Lower leg skin (tissue), 4 donors: ENCODE data around the gene SAMMSON. TPM values are rescaled to one million over a fixed set of nuclear protein-coding genes. Genes with fewer than 3 reads are reported as not detected.

Experiments
- DNase-seq, 2 donors: peaks; one replicate each; pipeline ENCODE4 v3.0.0-alpha.2; 2019; ENCODE audit warnings: low spot score in 2 of 2
- H3K4me3 ChIP-seq: fragments of 200-600 bp; sonication (generic); 2 replicates; pipeline ENCODE4 v1.5.1; 2017; ENCODE audit warnings: mild to moderate bottlenecking, low read depth; ENCODE audit not compliant: poor library complexity, severe bottlenecking
- POLR2A ChIP-seq, 2 donors: fragments of 450-650 bp; IDR thresholded peaks; one replicate each; pipeline ENCODE4 v1.6.1; 2016 to 2017; ENCODE audit warnings: antibody characterized with exemption in 2 of 2, mild to moderate bottlenecking in 1 of 2, moderate library complexity in 1 of 2
- WGBS, 2 donors: methylation state at CpG; one replicate each; pipeline ENCODE4 v1.1.5; 2018; 5-methylcytosine and 5-hydroxymethylcytosine counted together
- intact Hi-C: fragments of 100-400 bp; cut with DNase I; formaldehyde crosslinking; loops from one replicate; pipeline ENCODE4 v1.15.0; 2023; ENCODE audit warnings: low total_unique reads
- total RNA-seq, 4 donors: library from RNA; depleted of rRNA; stranded (reverse); fragments of >200 nt; gene quantifications; one replicate each; pipeline ENCODE4 v1.1.0, GENCODE V29; 2016
- TF ChIP-seq, protein P1 (sequence below), 3 donors: fragments of 450-650 bp; IDR thresholded peaks; one replicate each; pipeline ENCODE4 v1.5.1; 2016; ENCODE audit warnings: antibody characterized with exemption in 3 of 3, mild to moderate bottlenecking in 3 of 3, moderate library complexity in 2 of 3

The SAMMSON gene
- total RNA-seq, 4 donors from 2014 or later = 0.26 TPM; not detected in 3

DNA sequence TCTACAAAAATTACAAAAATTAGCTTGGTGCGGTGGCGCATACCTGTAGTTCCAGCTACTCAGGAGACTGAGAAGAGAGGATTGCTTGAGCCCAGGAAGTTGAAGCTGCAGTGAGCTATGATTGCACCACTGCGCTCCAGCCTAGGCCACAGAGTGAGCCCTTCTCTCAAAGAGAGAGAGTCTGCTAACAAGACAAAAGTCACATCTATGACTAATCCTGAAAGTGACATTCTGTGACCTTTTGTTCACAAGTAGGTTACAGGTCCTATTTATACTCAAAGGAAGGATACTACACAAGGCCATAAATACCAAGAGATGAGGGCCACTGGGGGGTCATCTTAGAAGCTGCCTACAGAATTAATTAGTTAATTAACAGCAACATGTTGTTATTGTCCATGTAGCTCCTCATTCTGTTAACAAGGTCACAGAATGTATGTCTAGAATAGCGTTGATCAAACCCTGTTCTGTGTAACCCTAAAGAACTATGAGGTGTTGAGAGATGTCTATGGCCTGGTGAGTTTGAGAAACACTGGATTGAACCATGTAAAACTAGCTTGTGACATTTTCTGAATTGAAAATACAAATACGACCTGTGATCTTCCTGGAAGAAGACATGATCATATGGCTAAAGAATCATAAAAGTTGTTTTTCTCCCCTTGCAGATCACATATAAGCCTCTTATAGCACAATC lies 97.0 kb downstream of the SAMMSON start:
- intact Hi-C loops = no loop called here
- no peak overlapping the region for H3K4me3 ChIP-seq
- DNase-seq = no peak
- TF ChIP-seq, protein P1, sequence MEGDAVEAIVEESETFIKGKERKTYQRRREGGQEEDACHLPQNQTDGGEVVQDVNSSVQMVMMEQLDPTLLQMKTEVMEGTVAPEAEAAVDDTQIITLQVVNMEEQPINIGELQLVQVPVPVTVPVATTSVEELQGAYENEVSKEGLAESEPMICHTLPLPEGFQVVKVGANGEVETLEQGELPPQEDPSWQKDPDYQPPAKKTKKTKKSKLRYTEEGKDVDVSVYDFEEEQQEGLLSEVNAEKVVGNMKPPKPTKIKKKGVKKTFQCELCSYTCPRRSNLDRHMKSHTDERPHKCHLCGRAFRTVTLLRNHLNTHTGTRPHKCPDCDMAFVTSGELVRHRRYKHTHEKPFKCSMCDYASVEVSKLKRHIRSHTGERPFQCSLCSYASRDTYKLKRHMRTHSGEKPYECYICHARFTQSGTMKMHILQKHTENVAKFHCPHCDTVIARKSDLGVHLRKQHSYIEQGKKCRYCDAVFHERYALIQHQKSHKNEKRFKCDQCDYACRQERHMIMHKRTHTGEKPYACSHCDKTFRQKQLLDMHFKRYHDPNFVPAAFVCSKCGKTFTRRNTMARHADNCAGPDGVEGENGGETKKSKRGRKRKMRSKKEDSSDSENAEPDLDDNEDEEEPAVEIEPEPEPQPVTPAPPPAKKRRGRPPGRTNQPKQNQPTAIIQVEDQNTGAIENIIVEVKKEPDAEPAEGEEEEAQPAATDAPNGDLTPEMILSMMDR (IDR thresholded peaks at IDR 0.05) = no peak
- no peak for TF ChIP-seq POLR2A (IDR thresholded peaks at IDR 0.05)
- 88 to 91% methylated on average over 5 of the region's 5 CpGs for WGBS, 2 donors

DNA sequence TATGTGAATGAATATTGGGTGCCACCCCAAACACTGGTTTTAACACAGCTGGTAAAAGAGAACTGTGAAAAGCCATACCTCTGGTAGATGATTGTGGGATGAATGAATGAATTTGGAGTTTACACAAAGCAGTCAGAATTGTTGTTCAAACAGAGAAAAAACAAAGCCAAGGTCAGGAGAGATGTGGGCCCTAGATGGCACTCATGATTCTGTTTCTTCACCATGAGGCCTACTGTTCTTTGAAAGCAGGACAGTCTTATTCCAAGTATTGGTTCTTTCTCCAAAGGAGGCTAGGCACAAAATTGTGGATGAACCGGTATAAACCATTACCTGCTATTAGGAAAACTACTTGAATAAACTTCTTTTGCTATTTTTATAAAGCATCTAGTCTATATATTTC lies 97.6 kb downstream of the SAMMSON start:
- intact Hi-C loops = no loop called here
- no peak overlapping the region for H3K4me3 ChIP-seq
- DNase-seq = no peak
- no peak for TF ChIP-seq POLR2A (IDR thresholded peaks at IDR 0.05)
- TF ChIP-seq, protein P1 (IDR thresholded peaks at IDR 0.05) = no peak
- WGBS, 2 donors = 94 to 100% methylated on average over 1 of the region's 1 CpG

DNA sequence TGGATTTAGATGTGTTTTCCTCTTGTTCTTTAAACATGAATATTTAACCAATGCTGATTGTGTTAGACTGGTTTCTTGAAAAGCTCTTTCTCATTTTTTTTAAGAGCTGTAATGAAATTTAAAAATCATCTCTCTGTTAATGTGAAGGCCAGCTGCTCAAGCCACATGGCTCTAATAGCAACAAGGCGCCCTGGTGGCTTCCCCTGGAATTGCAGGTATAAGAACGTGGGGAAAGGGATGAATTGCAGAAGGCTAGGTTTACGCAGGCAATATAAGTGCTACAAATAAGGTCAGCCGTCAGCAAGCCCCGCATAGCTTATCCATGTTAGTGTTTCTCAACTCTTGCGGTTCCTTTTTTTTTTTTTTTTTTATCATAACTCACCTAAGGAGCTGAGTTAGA lies 108.5 kb downstream of the SAMMSON start:
- intact Hi-C loops = no loop called here
- DNase-seq = no peak
- no peak overlapping the region for H3K4me3 ChIP-seq
- WGBS, 2 donors = 63 to 72% methylated on average over 6 of the region's 6 CpGs
- TF ChIP-seq, protein P1 (IDR thresholded peaks at IDR 0.05) = no peak
- no peak for TF ChIP-seq POLR2A (IDR thresholded peaks at IDR 0.05)

GRCh38 chr3:70108546-70108945 lies 109.0 kb downstream of the SAMMSON start:
- H3K4me3 ChIP-seq = no peak overlapping the region
- WGBS, 2 donors = 92 to 100% methylated on average over 3 of the region's 3 CpGs
- TF ChIP-seq, protein P1 (IDR thresholded peaks at IDR 0.05) = no peak
- no peak for TF ChIP-seq POLR2A (IDR thresholded peaks at IDR 0.05)
- DNase-seq = no peak
- intact Hi-C loops = no loop called here

- TF ChIP-seq, protein P1 (IDR thresholded peaks at IDR 0.05) = no peak
- no peak for TF ChIP-seq POLR2A (IDR thresholded peaks at IDR 0.05)
- no peak for DNase-seq
- 60 to 71% methylated on average over 2 of the region's 2 CpGs for WGBS, 2 donors
- H3K4me3 ChIP-seq = no peak overlapping the region
- intact Hi-C loops = no loop called here
Observed at GRCh38 chr3:70110066-70110465, 110.5 kb downstream of the SAMMSON start.

DNA sequence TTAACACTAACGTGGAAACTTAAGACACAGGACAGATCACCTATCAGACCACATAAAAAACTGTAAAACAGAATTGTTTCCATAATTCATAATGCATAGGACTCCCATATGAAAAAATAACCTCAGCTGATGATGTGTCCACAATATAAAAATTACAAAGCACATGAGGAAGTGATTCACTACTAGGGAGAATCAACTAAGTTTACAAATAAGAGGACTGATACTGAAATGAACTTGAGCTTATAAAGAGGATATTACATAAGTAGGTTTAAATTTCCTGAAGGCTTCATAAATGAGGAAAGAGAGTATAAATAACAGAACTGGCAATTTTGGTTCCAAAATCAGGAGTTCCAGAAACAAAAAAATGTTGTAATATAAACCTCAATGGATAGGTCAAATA lies 111.9 kb downstream of the SAMMSON start:
- intact Hi-C loops = no loop called here
- no peak for DNase-seq
- H3K4me3 ChIP-seq = no peak overlapping the region
- 76 to 79% methylated on average over 1 of the region's 1 CpG for WGBS, 2 donors
- TF ChIP-seq POLR2A (IDR thresholded peaks at IDR 0.05) = no peak
- TF ChIP-seq, protein P1 (IDR thresholded peaks at IDR 0.05) = no peak
